GM19455 (cell line): Measurements from ENCODE around the gene LRP1B.
"Not testable (repeated sequence)": the region's sequence is repeated elsewhere in the genome, so short reads cannot be mapped to it uniquely, and the experiment has no call there.

ENCODE experiments used
- ATAC-seq: cut with Tn5 transposase; IDR thresholded peaks from one replicate; pipeline ENCODE4 v1.9.1; 2021; ENCODE audit not compliant: unreplicated experiment

Gene LRP1B

GRCh38 chr2:140596447-140596846 is 1534.4 kb downstream of the LRP1B start:
- no peak for ATAC-seq

- no peak for ATAC-seq
These were observed 1535.7 kb downstream of the LRP1B start for GRCh38 chr2:140595107-140595506.

GRCh38 chr2:140593132-140593531 is 1537.7 kb downstream of the LRP1B start:
- ATAC-seq: no peak

GRCh38 chr2:140589696-140590095 is 1541.1 kb downstream of the LRP1B start:
- no peak for ATAC-seq

GRCh38 chr2:140589273-140589672 is 1541.5 kb downstream of the LRP1B start:
- no peak for ATAC-seq

GRCh38 chr2:140586379-140586778 is 1544.4 kb downstream of the LRP1B start:
- ATAC-seq: peak; percentile 95

- no peak for ATAC-seq
These were observed 1545.8 kb downstream of the LRP1B start for GRCh38 chr2:140585016-140585415.

GRCh38 chr2:140584471-140584870 is 1546.3 kb downstream of the LRP1B start:
- no peak for ATAC-seq

- no peak for ATAC-seq
These were observed 1550.2 kb downstream of the LRP1B start for GRCh38 chr2:140580532-140581151.

GRCh38 chr2:140577453-140577852 is 1553.4 kb downstream of the LRP1B start:
- no peak for ATAC-seq

- ATAC-seq: no peak
These were observed 1563.1 kb downstream of the LRP1B start for GRCh38 chr2:140567734-140568133.

- no peak for ATAC-seq
These were observed 1565.1 kb downstream of the LRP1B start for GRCh38 chr2:140565756-140566155.

- no peak for ATAC-seq
These were observed 1575.1 kb downstream of the LRP1B start for GRCh38 chr2:140555701-140556100.

GRCh38 chr2:140552634-140553033 is 1578.2 kb downstream of the LRP1B start:
- ATAC-seq: no peak

- ATAC-seq: no peak
These were observed 1579.5 kb downstream of the LRP1B start for GRCh38 chr2:140551287-140551686.

GRCh38 chr2:140550821-140551220 is 1580.0 kb downstream of the LRP1B start:
- ATAC-seq: no peak

- not testable (repeated sequence) for ATAC-seq
These were observed 1586.0 kb downstream of the LRP1B start for GRCh38 chr2:140544769-140545168.

GRCh38 chr2:140542627-140543026 is 1588.2 kb downstream of the LRP1B start:
- ATAC-seq: no peak

- no peak for ATAC-seq
These were observed 1591.5 kb downstream of the LRP1B start for GRCh38 chr2:140539242-140539875.

GRCh38 chr2:140529706-140530105 is 1601.1 kb downstream of the LRP1B start:
- ATAC-seq: no peak

- no peak for ATAC-seq
These were observed 1601.8 kb downstream of the LRP1B start for GRCh38 chr2:140528982-140529381.

GRCh38 chr2:140526575-140526974 is 1604.2 kb downstream of the LRP1B start:
- ATAC-seq: no peak

GRCh38 chr2:140512106-140512505 is 1618.7 kb downstream of the LRP1B start:
- no peak for ATAC-seq
